Ascending aorta (tissue), 2 donors: ENCODE results near the gene CASZ1. TPM values are rescaled to one million over a fixed set of nuclear protein-coding genes. Genes with fewer than 3 reads are reported as not detected.

Experiments used
- DNase-seq, 2 donors: peaks; one replicate each; pipeline ENCODE4 v3.0.0-alpha.2; 2019; ENCODE audit warnings: low spot score in 2 of 2
- H3K27ac ChIP-seq, 2 donors: fragments of 200-600 bp; sonication (generic); one replicate each; pipeline ENCODE4 v1.5.1; 2016 to 2017; ENCODE audit warnings: mild to moderate bottlenecking in 1 of 2
- H3K27me3 ChIP-seq: fragments of 200-600 bp; sonication (generic); one replicate; pipeline ENCODE4 v1.5.1; 2017
- H3K36me3 ChIP-seq, 2 donors: fragments of 200-600 bp; sonication (generic); one replicate each; pipeline ENCODE4 v1.5.1; 2016
- H3K4me1 ChIP-seq, 2 donors: fragments of 200-600 bp; sonication (generic); one replicate each; pipeline ENCODE4 v1.5.1; 2016 to 2017; ENCODE audit warnings: mild to moderate bottlenecking in 1 of 2
- H3K4me3 ChIP-seq, 2 donors: fragments of 200-600 bp; sonication (generic); one replicate each; pipeline ENCODE4 v1.5.1; 2016 to 2017; ENCODE audit warnings: mild to moderate bottlenecking in 1 of 2
- H3K9me3 ChIP-seq, 2 donors: fragments of 200-600 bp; sonication (generic); one replicate each; pipeline ENCODE4 v1.5.1; 2016
- CTCF ChIP-seq, 3 experiments: fragments of 200-600 bp in 2 of 3; fragments of 450-650 bp in 1 of 3; sonication (generic) in 2 of 3; IDR thresholded peaks; one replicate each; pipeline ENCODE4 v1.5.1; 2016 to 2019; ENCODE audit warnings: antibody characterized with exemption in 3 of 3, mild to moderate bottlenecking in 1 of 3, moderate library complexity in 1 of 3
- intact Hi-C: fragments of 100-400 bp; cut with DNase I; formaldehyde crosslinking; loops from one replicate; pipeline ENCODE4 v1.15.1; 2023
- total RNA-seq: library from RNA; depleted of rRNA; stranded (reverse); fragments of >200 nt; gene quantifications from one replicate; pipeline ENCODE4 v1.1.0, GENCODE V29; 2016

Gene CASZ1
- total RNA-seq, 1 donor from 2014 or later: 25.8 TPM

- no peak for TF ChIP-seq CTCF (IDR thresholded peaks at IDR 0.05)
- H3K4me1 ChIP-seq: peaks cover 9 to 36% of the 10 kb centered on the region in 2 donors
- intact Hi-C loops: no loop called here
Measured at GRCh38 chr1:10686404-10687040, 109.9 kb downstream of the CASZ1 start.

GRCh38 chr1:10685808-10686403 is 110.5 kb downstream of the CASZ1 start:
- Histone ChIP-seq H3K27ac (no peak overlapping the region), H3K4me3 (no peak overlapping the region), H3K36me3 (no peaks in the 10 kb centered on the region), H3K9me3 (no peaks in the 10 kb centered on the region), H3K27me3 (no peaks in the 10 kb centered on the region), H3K4me1 (peaks cover 9 to 36% of the 10 kb centered on the region in 2 donors)
- DNase-seq: no peak
- TF ChIP-seq CTCF (IDR thresholded peaks at IDR 0.05): no peak
- intact Hi-C loops: no loop called here

More at GRCh38 chr1:10686404-10687040, 109.9 kb downstream of the CASZ1 start:
- Histone ChIP-seq H3K27ac (no peak overlapping the region), H3K4me3 (no peak overlapping the region), H3K9me3 (no peaks in the 10 kb centered on the region), H3K36me3 (no peaks in the 10 kb centered on the region), H3K27me3 (no peaks in the 10 kb centered on the region)
- DNase-seq: no peak

GRCh38 chr1:10685196-10685807 is 111.1 kb downstream of the CASZ1 start:
- H3K27ac ChIP-seq: no peak overlapping the region
- no peak for DNase-seq
- no peaks in the 10 kb centered on the region for H3K9me3 ChIP-seq
- H3K4me1 ChIP-seq: peaks cover 9 to 33% of the 10 kb centered on the region in 2 donors
- TF ChIP-seq CTCF (IDR thresholded peaks at IDR 0.05): no peak
- no peak overlapping the region for H3K4me3 ChIP-seq
- no peaks in the 10 kb centered on the region for H3K36me3 ChIP-seq
- intact Hi-C loops: no loop called here
- H3K27me3 ChIP-seq: no peaks in the 10 kb centered on the region

- peaks cover 9 to 37% of the 10 kb centered on the region in 2 donors for H3K4me1 ChIP-seq
- no peak for TF ChIP-seq CTCF (IDR thresholded peaks at IDR 0.05)
- H3K27me3 ChIP-seq: no peaks in the 10 kb centered on the region
- DNase-seq: no peak
- no peak overlapping the region for H3K27ac ChIP-seq
- H3K36me3 ChIP-seq: no peaks in the 10 kb centered on the region
- no peak overlapping the region for H3K4me3 ChIP-seq
- no peaks in the 10 kb centered on the region for H3K9me3 ChIP-seq
- intact Hi-C loops: no loop called here
Measured at GRCh38 chr1:10684221-10684620, 112.2 kb downstream of the CASZ1 start.

DNA sequence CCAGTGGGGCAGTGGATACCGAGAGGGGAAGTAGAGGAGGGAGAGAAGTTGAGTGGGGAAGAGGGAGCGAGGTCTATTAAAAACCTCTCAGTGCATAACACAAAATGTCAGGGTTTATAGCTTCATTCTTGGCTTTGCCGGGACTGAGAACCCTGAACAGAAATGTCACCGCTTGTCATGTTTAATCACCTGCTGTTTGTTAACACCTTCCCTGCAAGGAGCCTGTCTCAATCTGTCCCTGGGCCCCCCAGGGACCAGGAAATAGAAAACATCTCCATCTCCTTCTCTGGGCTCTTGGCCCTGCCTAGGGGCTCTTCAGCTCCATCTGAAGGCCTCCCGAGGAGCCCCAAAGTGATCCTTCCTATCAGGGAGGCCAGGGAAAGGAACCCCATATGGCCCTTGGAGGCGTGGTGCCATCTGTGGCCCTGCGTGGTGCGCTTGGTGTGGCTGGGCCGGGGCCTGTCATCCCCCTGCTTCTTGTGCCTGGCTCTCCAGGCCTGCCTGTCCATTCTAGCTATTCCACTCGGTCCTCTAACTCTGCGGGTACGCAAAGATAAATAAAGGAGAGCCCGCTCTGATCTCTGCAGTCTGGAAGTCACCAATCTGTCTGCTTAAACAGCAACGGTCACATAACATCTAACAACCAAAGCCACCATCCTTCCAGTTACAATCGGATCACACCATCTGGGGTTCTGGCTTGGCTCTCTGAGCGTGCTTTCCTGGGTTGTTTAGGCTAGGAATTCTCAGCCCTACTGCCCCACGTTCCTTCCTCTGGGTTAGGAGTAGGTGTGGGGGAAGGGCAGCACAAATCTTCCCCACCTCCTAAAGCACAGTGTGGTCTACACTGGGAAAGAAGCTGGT is 113.8 kb downstream of the CASZ1 start:
- Histone ChIP-seq H3K9me3 (no peaks in the 10 kb centered on the region), H3K36me3 (no peaks in the 10 kb centered on the region), H3K4me3 (no peak overlapping the region), H3K27me3 (no peaks in the 10 kb centered on the region), H3K27ac (no peak overlapping the region), H3K4me1 (peaks cover under 1 to 34% of the 10 kb centered on the region in 2 donors)
- intact Hi-C loops: no loop called here
- DNase-seq: no peak
- no peak for TF ChIP-seq CTCF (IDR thresholded peaks at IDR 0.05)
